DMS153 treated with DMSO at 0.1 percent for 48 hours (cell line): ENCODE results near the gene ARHGAP6.
"Not testable (repeated sequence)": the region's sequence is repeated elsewhere in the genome, so short reads cannot be mapped to it uniquely, and the experiment has no call there.

Experiments
- DNase-seq: peaks from one replicate; lab custom pipeline; 2025; ENCODE audit not compliant: unreplicated experiment; lab: John Stamatoyannopoulos, UW

Gene ARHGAP6

GRCh38 chrX:11363069-11363594 lies 302.6 kb downstream of the ARHGAP6 start:
- DNase-seq = no peak

DNA sequence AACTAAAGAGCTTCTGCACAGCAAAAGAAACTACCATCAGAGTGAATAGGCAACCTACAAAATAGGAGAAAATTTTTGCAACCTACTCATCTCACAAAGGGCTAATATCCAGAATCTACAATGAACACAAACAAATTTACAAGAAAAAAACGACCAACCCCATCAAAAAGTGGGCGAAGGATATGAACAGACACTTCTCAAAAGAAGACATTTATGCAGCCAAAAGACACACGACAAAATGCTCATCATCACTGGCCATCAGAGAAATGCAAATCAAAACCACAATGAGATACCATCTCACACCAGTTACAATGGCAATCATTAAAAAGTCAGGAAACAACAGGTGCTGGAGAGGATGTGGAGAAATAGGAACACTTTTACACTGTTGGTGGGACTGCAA lies 304.1 kb downstream of the ARHGAP6 start:
- not testable (repeated sequence) for DNase-seq

DNA sequence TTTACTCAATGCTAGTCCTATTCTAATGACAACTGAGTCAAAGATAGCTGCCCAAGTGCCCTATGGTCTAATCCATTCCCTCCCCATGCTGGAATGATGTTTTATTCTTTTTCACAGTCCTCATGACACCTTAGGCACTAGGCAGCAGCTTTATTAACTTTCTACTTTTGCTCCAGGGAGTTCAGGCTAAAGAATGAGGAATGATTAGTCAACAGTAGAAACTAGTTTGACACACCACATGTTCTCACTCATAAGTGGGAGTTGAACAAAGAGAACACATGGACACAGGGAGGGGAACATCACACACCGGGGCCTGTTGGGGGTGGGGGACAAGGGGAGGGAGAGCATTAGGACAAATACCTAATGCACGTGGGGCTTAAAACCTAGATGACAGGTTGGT lies 309.8 kb downstream of the ARHGAP6 start:
- not testable (repeated sequence) for DNase-seq

GRCh38 chrX:11355259-11355909 lies 310.3 kb downstream of the ARHGAP6 start:
- DNase-seq = no peak

GRCh38 chrX:11352296-11352741 lies 313.4 kb downstream of the ARHGAP6 start:
- DNase-seq = no peak

DNA sequence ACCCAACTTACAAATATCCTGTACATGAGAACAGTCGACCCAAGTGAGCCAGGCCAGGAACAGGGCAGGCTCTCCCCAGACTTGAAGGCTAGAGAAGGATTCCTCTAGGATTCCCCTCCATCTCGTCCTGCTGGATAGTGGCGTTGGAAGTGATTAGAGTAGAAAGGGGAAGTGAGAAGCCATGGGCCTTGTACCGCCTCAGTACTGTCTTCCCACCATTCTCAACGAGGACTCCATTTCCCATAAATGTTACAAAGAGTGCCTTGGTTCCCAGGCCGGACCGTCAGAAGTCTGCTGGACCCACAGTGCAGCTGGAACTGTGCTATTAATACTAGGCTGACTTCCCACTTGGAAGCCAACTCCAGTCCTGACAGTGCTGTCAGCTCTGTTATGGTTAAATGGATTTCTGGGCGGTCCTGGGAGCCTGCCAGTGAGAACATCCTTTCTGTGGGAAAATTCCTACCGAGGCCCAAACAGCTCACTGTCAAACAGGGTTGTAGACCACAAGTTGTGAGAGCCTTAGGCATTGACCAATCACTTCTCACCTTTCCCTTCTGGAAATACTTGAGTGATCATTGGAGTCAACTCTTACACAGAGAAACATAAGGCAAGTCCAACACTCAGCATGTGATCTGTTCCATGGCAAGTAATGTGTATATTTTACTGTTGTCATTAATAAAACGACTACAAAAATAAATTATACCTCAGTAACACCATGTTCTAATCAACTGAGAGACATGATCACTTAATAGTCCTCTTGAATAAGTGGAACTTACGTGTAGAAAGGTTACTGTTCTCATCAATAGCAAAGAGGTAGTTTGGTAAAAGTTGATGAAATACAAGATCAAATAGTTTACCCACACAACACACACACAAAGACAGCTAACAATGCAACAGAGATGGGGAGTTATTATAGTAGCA lies 314.1 kb downstream of the ARHGAP6 start:
- DNase-seq = no peak

- no peak for DNase-seq
Observed at GRCh38 chrX:11349661-11350337, 315.9 kb downstream of the ARHGAP6 start.

GRCh38 chrX:11349020-11349419 lies 316.7 kb downstream of the ARHGAP6 start:
- no peak for DNase-seq

DNA sequence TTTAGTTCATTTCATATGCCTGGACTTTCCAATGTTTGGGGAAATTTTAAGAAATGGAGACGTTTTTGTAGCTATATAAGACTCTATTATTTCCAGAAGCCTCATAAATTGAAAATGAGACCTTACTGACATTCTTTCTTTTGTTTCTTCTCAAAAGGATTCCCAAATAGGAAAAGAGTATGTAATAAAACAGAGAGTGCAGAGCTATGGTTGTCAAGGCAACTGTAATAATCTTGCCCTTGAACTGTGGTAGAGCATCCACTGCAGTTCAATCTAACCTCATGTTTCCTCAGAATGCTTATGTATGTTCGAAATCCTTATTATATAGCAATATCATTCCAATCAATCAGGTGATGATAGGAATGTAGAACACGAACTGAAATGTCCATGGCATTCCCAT lies 318.4 kb downstream of the ARHGAP6 start:
- DNase-seq = no peak

DNA sequence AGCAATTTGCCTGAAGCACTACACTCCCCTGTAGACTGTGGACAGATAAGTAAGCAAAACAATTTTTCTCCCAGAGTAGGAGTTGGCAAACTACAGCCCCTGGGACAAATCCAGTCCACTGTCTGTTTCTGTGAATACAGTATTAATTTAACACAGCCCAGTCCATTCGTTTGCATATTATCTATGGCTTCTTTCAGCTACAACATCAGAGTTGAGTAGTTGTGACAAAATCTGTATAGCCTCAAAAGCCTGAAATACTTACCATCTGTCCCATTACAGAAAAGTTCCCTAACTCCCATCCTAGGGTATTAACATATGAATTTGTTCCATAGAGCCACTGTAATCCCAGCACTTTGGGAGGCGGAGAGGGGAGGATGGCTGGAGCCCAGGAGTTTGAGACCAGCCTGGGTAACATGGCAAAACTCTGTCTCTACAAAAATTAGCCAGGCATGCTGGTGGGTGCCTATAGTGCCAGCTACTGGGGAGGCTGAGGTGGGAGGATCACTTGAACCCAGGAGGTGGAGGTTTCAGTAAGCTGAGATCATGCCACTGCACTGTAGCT lies 319.5 kb downstream of the ARHGAP6 start:
- DNase-seq = no peak

- DNase-seq = no peak
Observed at GRCh38 chrX:11342673-11343072, 323.0 kb downstream of the ARHGAP6 start.

- no peak for DNase-seq
Observed at GRCh38 chrX:11341274-11342201, 324.2 kb downstream of the ARHGAP6 start.

DNA sequence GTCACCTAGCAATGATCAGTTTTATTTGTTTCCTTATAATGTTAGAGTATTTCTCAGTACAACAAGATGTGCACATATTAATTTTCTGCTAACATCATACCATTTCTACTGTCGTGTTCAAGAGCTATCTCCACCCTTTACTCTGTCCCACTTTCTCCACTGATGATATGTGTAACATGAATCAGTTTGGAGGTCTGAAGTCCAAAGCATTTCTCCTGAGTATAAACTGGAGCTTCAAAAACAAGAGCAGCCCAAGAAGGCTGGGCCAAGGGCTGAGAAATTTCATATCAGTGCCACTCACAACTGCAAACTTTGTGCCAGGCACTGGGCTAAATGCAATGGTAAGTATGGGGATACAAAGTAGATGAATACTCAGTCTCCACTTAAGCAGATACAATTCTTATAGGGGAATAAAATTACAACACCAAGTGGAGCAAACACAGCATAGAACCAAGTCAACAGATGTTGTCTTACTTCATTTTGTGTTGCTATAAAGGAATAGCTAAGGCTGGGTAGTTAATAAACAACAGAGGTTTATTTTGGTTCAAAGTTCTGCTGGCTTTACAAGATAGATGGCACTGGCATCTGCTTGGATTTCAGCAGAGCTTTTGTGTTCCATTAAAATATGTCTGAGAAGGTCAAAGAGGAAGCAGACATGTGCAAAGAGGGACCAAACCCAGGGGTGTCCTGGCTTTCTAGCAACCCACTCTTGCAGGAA lies 328.3 kb downstream of the ARHGAP6 start:
- no peak for DNase-seq

- no peak for DNase-seq
Observed at GRCh38 chrX:11336201-11336600, 329.5 kb downstream of the ARHGAP6 start.

GRCh38 chrX:11334165-11334564 lies 331.6 kb downstream of the ARHGAP6 start:
- DNase-seq = no peak

DNA sequence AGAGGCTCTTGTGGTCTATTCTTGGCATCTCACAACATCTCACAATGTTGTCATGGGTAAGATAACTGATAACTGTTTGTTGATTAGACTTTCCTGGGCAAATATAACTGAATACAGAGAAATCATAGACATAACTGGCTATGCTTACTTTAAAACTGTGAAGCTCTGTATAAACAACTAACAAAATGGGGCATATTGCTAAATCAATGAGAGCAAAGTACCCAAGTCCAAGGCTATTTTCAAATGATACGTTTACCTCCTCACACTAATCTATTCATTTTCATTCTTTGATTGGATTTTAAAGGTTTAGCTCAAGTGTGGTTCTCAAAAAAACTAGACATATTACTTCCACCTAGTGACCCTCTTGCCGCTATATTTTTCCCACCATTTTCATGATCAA lies 333.9 kb downstream of the ARHGAP6 start:
- no peak for DNase-seq

DNA sequence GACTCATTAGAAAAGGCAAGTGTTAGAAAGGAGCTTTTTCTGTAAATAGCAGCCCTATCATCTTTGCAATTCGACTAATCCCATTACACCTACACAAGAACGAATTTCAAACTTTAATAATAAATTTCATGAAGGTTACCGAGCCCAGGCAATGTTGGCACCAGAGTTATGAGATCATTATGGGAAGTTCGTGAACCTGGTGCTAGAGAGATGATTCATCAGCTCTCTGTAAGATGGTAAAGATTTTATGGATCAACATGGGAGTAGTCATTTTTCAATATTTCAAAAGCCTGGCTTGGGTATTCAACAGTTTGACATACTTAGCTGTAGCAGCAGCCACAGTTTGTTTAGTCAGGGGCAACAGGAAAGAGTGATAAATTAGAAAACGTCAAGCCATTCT lies 336.7 kb downstream of the ARHGAP6 start:
- DNase-seq = no peak

DNA sequence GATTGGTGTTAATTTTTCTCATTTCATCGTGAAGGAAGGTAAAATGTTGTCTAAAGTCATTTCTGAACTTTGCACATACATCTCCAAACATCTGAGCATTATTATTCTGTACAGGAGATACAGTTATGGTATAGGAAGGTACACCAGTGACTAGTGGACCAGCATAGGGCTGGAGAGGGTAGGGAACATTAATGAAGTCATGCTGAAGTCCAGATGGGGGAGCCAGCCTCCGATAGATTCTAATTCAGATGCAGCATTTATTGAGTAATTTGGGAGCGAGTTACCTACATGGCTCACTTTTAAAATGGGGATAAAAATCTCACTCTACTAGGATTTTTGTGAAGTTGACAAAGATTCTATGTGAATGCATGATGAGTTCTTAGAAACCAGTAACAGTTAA lies 337.6 kb downstream of the ARHGAP6 start:
- no peak for DNase-seq

DNA sequence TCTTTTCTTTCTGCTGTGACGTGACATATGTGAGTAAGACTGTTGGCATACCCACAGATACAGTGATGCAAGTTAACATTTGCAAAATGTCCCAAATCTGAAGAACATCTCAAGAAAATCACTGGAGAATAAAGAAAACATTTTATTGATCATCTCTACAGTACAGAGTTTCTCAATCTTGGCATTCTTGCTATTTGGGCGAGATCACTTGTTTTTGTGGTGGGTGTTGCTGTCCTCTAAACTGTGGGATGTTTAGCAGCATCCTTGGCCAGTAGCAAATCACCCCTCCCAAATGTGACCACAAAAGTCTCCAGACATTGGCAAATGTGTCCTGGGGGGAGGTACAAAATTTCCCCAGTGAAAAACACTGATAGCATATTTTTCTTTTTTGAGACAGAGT lies 343.7 kb downstream of the ARHGAP6 start:
- no peak for DNase-seq
